ENCODE results near the gene LRP6.

The LRP6 gene

DNA sequence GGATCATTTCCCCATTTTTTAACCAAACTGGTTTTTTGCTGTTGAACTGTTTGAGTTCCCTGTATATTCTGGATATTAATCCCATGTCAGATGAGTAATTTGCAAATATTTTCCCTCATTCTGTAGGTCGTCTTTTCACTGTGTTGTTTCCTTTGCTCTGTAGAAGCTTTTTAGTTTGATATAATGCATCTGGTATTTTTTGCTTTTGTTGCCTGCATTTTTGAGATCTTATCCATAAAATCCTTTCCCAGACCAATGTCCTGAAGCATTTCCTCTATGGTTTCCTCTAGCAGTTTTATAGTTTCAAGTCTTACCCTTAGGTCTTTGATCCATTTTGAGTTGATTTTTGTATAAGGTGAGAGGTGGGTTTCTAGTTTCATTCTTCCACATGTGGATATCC is 71.3 kb downstream of the LRP6 start:
- Histone ChIP-seq H3K36me3 (ENCODE audit: control insufficient read depth, insufficient read depth, low read length) (no peaks in the 10 kb centered on the region), H3K4me3 (replicated peaks; ENCODE audit: low read depth, low read length) (no peak overlapping the region), H3K27me3 (replicated peaks; ENCODE audit: control insufficient read depth, insufficient read depth, low read length) (no peaks in the 10 kb centered on the region)
- TF ChIP-seq, protein P1, sequence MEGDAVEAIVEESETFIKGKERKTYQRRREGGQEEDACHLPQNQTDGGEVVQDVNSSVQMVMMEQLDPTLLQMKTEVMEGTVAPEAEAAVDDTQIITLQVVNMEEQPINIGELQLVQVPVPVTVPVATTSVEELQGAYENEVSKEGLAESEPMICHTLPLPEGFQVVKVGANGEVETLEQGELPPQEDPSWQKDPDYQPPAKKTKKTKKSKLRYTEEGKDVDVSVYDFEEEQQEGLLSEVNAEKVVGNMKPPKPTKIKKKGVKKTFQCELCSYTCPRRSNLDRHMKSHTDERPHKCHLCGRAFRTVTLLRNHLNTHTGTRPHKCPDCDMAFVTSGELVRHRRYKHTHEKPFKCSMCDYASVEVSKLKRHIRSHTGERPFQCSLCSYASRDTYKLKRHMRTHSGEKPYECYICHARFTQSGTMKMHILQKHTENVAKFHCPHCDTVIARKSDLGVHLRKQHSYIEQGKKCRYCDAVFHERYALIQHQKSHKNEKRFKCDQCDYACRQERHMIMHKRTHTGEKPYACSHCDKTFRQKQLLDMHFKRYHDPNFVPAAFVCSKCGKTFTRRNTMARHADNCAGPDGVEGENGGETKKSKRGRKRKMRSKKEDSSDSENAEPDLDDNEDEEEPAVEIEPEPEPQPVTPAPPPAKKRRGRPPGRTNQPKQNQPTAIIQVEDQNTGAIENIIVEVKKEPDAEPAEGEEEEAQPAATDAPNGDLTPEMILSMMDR (IDR thresholded peaks at IDR 0.05; ENCODE audit: insufficient read depth, low read length, poor library complexity, severe bottlenecking), result no peak
- no peak for DNase-seq (ENCODE audit: extremely low read depth, insufficient read length)

DNA sequence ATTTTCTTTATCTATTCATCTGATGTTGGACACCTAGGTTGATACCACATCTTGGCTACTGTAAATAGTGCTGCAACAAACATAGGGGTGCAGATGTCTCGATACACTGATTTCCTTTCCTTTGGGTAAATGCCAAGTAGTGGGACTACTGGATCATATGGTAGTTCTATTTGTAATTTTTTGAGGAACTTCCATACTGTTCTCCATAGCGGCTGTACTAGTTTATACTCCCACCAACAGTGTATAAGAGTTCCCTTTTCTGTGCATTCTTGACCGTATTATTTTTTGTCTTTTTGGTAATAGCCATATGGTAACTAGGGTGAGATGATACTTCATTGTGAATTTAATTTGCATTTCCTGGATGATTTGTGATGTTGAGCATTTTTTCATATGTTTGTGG is 71.8 kb downstream of the LRP6 start:
- TF ChIP-seq, protein P1 (IDR thresholded peaks at IDR 0.05; ENCODE audit: insufficient read depth, low read length, poor library complexity, severe bottlenecking), result no peak
- H3K27me3 ChIP-seq (replicated peaks; ENCODE audit: control insufficient read depth, insufficient read depth, low read length), result no peaks in the 10 kb centered on the region
- no peaks in the 10 kb centered on the region for H3K36me3 ChIP-seq (ENCODE audit: control insufficient read depth, insufficient read depth, low read length)
- H3K4me3 ChIP-seq (replicated peaks; ENCODE audit: low read depth, low read length), result no peak overlapping the region
- no peak for DNase-seq (ENCODE audit: extremely low read depth, insufficient read length)

DNA sequence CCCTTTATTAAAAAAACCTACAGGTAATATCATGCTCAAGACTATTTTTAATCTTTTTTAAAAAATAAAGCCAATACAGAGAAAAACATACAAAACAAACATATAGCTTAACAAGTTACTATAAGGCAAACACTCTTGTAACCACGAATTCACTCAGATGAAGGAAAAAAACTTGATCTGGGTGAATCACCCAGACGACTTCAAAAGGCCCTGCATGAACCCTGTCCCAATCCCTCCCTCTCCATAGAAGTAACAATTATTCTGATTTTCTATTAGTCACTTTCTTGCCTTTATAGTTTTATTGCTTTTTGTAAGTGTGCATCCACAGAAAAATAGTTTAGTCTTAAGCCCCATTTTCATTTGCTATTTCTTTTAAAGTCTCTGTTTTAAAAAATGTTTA is 72.6 kb downstream of the LRP6 start:
- TF ChIP-seq, protein P1 (IDR thresholded peaks at IDR 0.05; ENCODE audit: insufficient read depth, low read length, poor library complexity, severe bottlenecking), result no peak
- Histone ChIP-seq H3K27me3 (replicated peaks; ENCODE audit: control insufficient read depth, insufficient read depth, low read length) (no peaks in the 10 kb centered on the region), H3K36me3 (ENCODE audit: control insufficient read depth, insufficient read depth, low read length) (no peaks in the 10 kb centered on the region), H3K4me3 (replicated peaks; ENCODE audit: low read depth, low read length) (no peak overlapping the region)
- DNase-seq (ENCODE audit: extremely low read depth, insufficient read length), result no peak

DNA sequence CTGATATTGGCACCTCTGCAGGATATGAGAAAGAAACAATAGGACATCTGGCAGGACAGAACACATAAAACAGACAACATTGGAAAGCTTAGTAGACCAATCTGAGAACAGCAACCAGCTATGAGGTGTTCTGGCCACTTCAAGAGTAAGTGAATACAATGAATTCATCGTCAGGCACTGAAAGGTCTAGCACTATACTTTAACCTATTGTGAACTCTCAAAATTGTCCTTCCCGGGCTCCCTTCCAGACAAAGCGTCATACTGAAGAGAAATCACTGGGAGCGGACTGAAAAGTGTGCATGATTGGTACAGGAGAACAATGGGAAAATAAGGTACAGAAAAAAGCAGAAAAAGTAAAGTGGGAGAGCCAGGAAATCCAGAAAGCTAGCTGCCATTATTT is 75.8 kb downstream of the LRP6 start:
- Histone ChIP-seq H3K4me3 (replicated peaks; ENCODE audit: low read depth, low read length) (no peak overlapping the region), H3K27me3 (replicated peaks; ENCODE audit: control insufficient read depth, insufficient read depth, low read length) (no peaks in the 10 kb centered on the region), H3K36me3 (ENCODE audit: control insufficient read depth, insufficient read depth, low read length) (no peaks in the 10 kb centered on the region)
- DNase-seq (ENCODE audit: extremely low read depth, insufficient read length), result no peak
- TF ChIP-seq, protein P1 (IDR thresholded peaks at IDR 0.05; ENCODE audit: insufficient read depth, low read length, poor library complexity, severe bottlenecking), result no peak

DNA sequence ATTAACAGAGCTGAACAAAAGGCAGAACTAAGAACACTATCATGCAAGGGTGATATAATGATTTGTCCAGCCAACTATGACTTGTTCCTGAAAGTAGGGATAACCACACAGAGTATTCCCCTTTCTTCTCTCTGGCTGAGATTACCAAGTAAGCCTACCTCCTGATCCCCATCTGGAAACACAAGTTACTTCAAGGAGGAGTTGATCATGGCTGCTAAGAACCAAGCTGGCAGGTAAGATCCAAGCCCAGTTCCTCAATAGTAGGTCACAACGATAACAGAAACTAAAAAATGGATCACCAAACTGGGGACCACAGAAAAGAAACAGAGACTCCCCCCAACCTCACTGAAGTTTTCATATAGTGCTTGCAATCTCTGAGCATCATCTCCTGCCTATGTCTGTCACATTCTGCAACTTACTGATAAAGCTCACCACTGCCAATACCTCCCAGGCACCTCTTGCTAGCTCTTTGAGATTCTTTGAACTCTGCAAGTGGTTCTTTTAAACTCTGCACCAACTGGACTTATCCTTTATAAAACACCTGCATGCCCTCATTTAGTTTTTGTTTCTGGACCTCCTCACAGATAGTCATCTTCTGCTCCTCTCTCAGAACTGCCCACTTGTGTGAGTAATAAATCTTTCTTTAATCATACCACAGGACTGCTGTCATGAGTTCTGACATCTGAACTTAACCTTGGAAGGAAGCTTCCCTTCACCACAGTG is 76.6 kb downstream of the LRP6 start:
- Histone ChIP-seq H3K4me3 (replicated peaks; ENCODE audit: low read depth, low read length) (no peak overlapping the region), H3K36me3 (ENCODE audit: control insufficient read depth, insufficient read depth, low read length) (no peaks in the 10 kb centered on the region), H3K27me3 (replicated peaks; ENCODE audit: control insufficient read depth, insufficient read depth, low read length) (no peaks in the 10 kb centered on the region)
- DNase-seq (ENCODE audit: extremely low read depth, insufficient read length), result no peak
- TF ChIP-seq, protein P1 (IDR thresholded peaks at IDR 0.05; ENCODE audit: insufficient read depth, low read length, poor library complexity, severe bottlenecking), result no peak

DNA sequence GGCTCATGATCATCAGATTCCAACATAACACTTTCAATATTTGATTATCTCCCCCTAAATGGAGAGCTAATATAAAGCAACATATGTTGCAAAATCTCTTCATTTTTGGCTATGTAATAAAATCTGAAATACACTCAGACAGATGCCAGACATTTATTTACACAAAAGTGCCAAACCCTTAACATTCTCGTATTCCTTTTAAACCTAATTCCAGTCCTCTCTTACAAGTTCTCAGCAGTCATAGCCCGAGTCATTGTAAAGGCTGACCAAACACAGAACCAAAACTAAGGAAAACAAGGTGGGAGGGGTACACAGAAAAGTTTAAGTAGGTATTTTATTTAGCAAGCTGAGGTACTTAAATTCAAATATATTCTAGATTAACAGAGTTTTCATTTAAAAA is 81.4 kb downstream of the LRP6 start:
- Histone ChIP-seq H3K27me3 (replicated peaks; ENCODE audit: control insufficient read depth, insufficient read depth, low read length) (no peaks in the 10 kb centered on the region), H3K36me3 (ENCODE audit: control insufficient read depth, insufficient read depth, low read length) (no peaks in the 10 kb centered on the region; the same call in 1 of the 2 replicates), H3K4me3 (replicated peaks; ENCODE audit: low read depth, low read length) (no peak overlapping the region)
- no peak for DNase-seq (ENCODE audit: extremely low read depth, insufficient read length)
- TF ChIP-seq, protein P1 (IDR thresholded peaks at IDR 0.05; ENCODE audit: insufficient read depth, low read length, poor library complexity, severe bottlenecking), result no peak

Data from GM06990 (cell line).